Prostate gland (tissue), 2 donors: ENCODE data around the gene ATE1.

Experiments
- CTCF ChIP-seq, 4 experiments: fragments of 200-600 bp in 2 of 4; fragments of 450-650 bp in 2 of 4; sonication (generic) in 2 of 4; IDR thresholded peaks; 1 replicate in 3 of 4; 2 replicates in 1 of 4; pipeline ENCODE4 v1.5.1; 2016 to 2019; ENCODE audit warnings: antibody characterized with exemption in 4 of 4, mild to moderate bottlenecking in 2 of 4, moderate library complexity in 2 of 4
- POLR2A ChIP-seq: fragments of 450-650 bp; IDR thresholded peaks from one replicate; pipeline ENCODE4 v1.6.1; 2016; ENCODE audit warnings: antibody characterized with exemption, mild to moderate bottlenecking
- POLR2AphosphoS5 ChIP-seq: sonication (generic); formaldehyde crosslinking; IDR thresholded peaks from one replicate; pipeline ENCODE4 v1.6.1; 2017; ENCODE audit warnings: antibody characterized with exemption

GRCh38 chr10:121797490-121797889, 130.3 kb downstream of the ATE1 start:
- TF ChIP-seq CTCF (IDR thresholded peaks at IDR 0.05): no peak
- no peak for TF ChIP-seq POLR2AphosphoS5
- no peak for TF ChIP-seq POLR2A
